HepG2 (cell line): ENCODE data around the gene WDCP. TPM values are rescaled to one million over a fixed set of nuclear protein-coding genes. Genes with fewer than 3 reads are reported as not detected.

Source experiments
- ATAC-seq: fragments of 200-7000 bp; cut with Tn5 transposase; 3 replicates; pipeline ENCODE4 v1.9.1; 2020; ENCODE audit warnings: mild to moderate bottlenecking, moderate library complexity
- BruUV-seq: library from RNA; stranded (reverse); fragments of 400-500 nt; replicated peaks from 2 replicates; lab custom pipeline; 2021; lab: Mats Ljungman, UMichigan
- CTCF ChIA-PET: fragments of 300-600 bp; formaldehyde crosslinking; extraction: SDS; loops from one replicate; lab custom pipeline; 2021; ENCODE audit warnings: low total read pairs, inconsistent platforms, low intra/inter-chr PET ratio; lab: Yijun Ruan, JAX
- POLR2A ChIA-PET: fragments of 350-600 bp; sonication (Branson Sonifier 250); formaldehyde crosslinking; loops from one replicate; lab custom pipeline; 2020; ENCODE audit warnings: antibody characterized with exemption, inconsistent platforms; lab: Yijun Ruan, JAX
- DNase-seq: peaks from one replicate; pipeline ENCODE4 v3.0.0-alpha.2; 2015; ENCODE audit warnings: low spot score
- FAIRE-seq: peaks from 3 replicates; lab custom pipeline; 2011; peaks lifted over from hg19 to GRCh38; lab: Jason Lieb, UNC
- H2AFZ ChIP-seq: one replicate; pipeline ENCODE4 v1.6.1; 2011; ENCODE audit warnings: low read length, inconsistent platforms
- H3K27ac ChIP-seq: fragments of 300-600 bp; 3 replicates; pipeline ENCODE4 v1.8.0; 2011; ENCODE audit warnings: mixed run types, mild to moderate bottlenecking, mixed read lengths, low read length, inconsistent platforms; ENCODE audit not compliant: insufficient read depth; ENCODE audit errors: extremely low read length
- H3K27me3 ChIP-seq, 2 experiments: fragments of 200-600 bp in 1 of 2; 2 replicates in 1 of 2; 3 replicates in 1 of 2; pipeline versions ENCODE4 v1.6.0 to v1.8.0; 2011; ENCODE audit warnings: low read length in 2 of 2, mild to moderate bottlenecking in 2 of 2, moderate library complexity in 2 of 2, inconsistent platforms in 1 of 2; ENCODE audit not compliant: insufficient read depth in 2 of 2, control insufficient read depth in 1 of 2
- H3K36me3 ChIP-seq, 2 experiments: fragments of 200-600 bp in 1 of 2; replicated peaks in 1 of 2; 2 replicates in 1 of 2; 3 replicates in 1 of 2; pipeline versions ENCODE4 v1.5.1 to v1.8.0; 2011; ENCODE audit warnings: low read length in 2 of 2, inconsistent platforms in 1 of 2; ENCODE audit not compliant: insufficient read depth in 2 of 2, control insufficient read depth in 1 of 2
- H3K4me1 ChIP-seq: 2 replicates; pipeline ENCODE4 v1.5.1; 2012; ENCODE audit warnings: low read length, inconsistent platforms; ENCODE audit not compliant: insufficient read depth
- H3K4me2 ChIP-seq: 2 replicates; pipeline ENCODE4 v1.6.0; 2011; ENCODE audit warnings: low read depth, low read length, inconsistent platforms
- H3K4me3 ChIP-seq, 3 experiments: fragments of 200-600 bp in 1 of 3; sonication (generic), shearing (Covaris generic) in 1 of 3; replicated peaks in 1 of 3; 2 replicates each; pipeline ENCODE4 v1.5.1; 2011 to 2016; ENCODE audit warnings: low read length in 3 of 3, inconsistent platforms in 2 of 3, low read depth in 2 of 3, mild to moderate bottlenecking in 2 of 3, control low read depth in 1 of 3, mixed read lengths in 1 of 3; ENCODE audit not compliant: insufficient read depth in 1 of 3
- H3K79me2 ChIP-seq: one replicate; pipeline ENCODE4 v1.6.1; 2011; ENCODE audit warnings: low read length, inconsistent platforms; ENCODE audit not compliant: insufficient read depth
- H3K9ac ChIP-seq: 2 replicates; pipeline ENCODE4 v1.6.0; 2011; ENCODE audit warnings: mild to moderate bottlenecking, low read depth, low read length, inconsistent platforms; ENCODE audit not compliant: insufficient read depth
- H3K9me3 ChIP-seq: 2 replicates; pipeline ENCODE4 v1.5.1; 2012; ENCODE audit warnings: mild to moderate bottlenecking, low read length
- H4K20me1 ChIP-seq: 2 replicates; pipeline ENCODE4 v1.6.0; 2011; ENCODE audit warnings: inconsistent platforms, mild to moderate bottlenecking, low read length, moderate library complexity; ENCODE audit not compliant: insufficient read depth
- BCL3 ChIP-seq: sonication (generic); formaldehyde crosslinking; IDR thresholded peaks from 2 replicates; pipeline ENCODE4 v1.5.1; 2020; ENCODE audit warnings: mild to moderate bottlenecking, missing genetic modification reagents, moderate library complexity
- ZFP37 ChIP-seq: sonication (generic); formaldehyde crosslinking; IDR thresholded peaks from 2 replicates; pipeline ENCODE4 v1.4.0; 2020; ENCODE audit warnings: missing genetic modification reagents, borderline replicate concordance
- ZNF770 ChIP-seq: sonication (generic); formaldehyde crosslinking; IDR thresholded peaks from 2 replicates; pipeline ENCODE4 v1.5.0; 2020; ENCODE audit warnings: mild to moderate bottlenecking, missing genetic modification reagents
- WGBS: methylation state at CpG from one replicate; pipeline ENCODE4 v1.1.6; 2017; ENCODE audit warnings: low lambda C conversion rate; 5-methylcytosine and 5-hydroxymethylcytosine counted together
- in situ Hi-C: cut with HindIII; loops from 2 replicates; pipeline ENCODE4 v1.10.0; 2017; ENCODE audit warnings: low pct_unique_long_range_greater_than_20kb; ENCODE audit not compliant: extremely low pct_ligation_motif_present
- intact Hi-C: fragments of 100-400 bp; cut with micrococcal nuclease; formaldehyde crosslinking; loops from one replicate; pipeline ENCODE4 v1.10.0; 2022; ENCODE audit not compliant: unreplicated experiment
- polyA plus RNA-seq, 8 experiments: library from polyadenylated mRNA; depleted of rRNA in 3 of 8; stranded (reverse) in 7 of 8; unstranded in 1 of 8; fragments of >200 nt; fragmentation: Illumina TruSeq in 4 of 8; extraction: Trizol in 4 of 8; gene quantifications; 2 replicates each; pipeline versions ENCODE4 v1.2.1 to v1.2.3, GENCODE V29; 2011 to 2016; ENCODE audit warnings: low read depth in 4 of 8, missing spikeins in 1 of 8, mixed read lengths in 1 of 8; ENCODE audit not compliant: insufficient read depth in 1 of 8
- total RNA-seq, 5 experiments: library from RNA; depleted of rRNA; stranded (reverse); fragments of >200 nt; fragmentation: Illumina TruSeq; extraction: Trizol; gene quantifications; 2 replicates each; pipeline ENCODE4 v1.2.3, GENCODE V29; 2016; ENCODE audit warnings: low read depth in 1 of 5

The WDCP gene
- total and polyA plus RNA-seq, 2 of the 13 experiments (the other 11 are each of a cell fraction or from before 2014, with no cell fraction given): 17.4 to 22.6 TPM

- no peak for TF ChIP-seq ZFP37 (CRISPR knock-in tag)
- TF ChIP-seq, all 625 proteins: peak for 416
Observed at GRCh38 chr2:24075915-24076848, 29.0 kb upstream of the WDCP start, which contains the start of gene SF3B6 (continued).

GRCh38 chr2:24075259-24075658 lies 28.1 kb upstream of the WDCP start:
- DNase-seq (no peak), FAIRE-seq (no peak), ATAC-seq (no peak)
- Histone ChIP-seq H3K4me1 (peaks cover 15% of the 10 kb centered on the region), H3K9me3 (no peaks in the 10 kb centered on the region), H3K36me3 (peaks cover 6 to 25% of the 10 kb centered on the region in 2 experiments), H3K9ac (peak overlapping the region; percentile 85), H3K27me3 (no peaks in the 10 kb centered on the region; a peak in 1 of 5 replicates), H4K20me1 (no peaks in the 10 kb centered on the region), H3K4me3 (peak overlapping the region; percentile 76 to 100 (median 94)), H3K4me2 (peak overlapping the region; percentile 72), H2AFZ (no peak overlapping the region), H3K79me2 (peaks cover 28% of the 10 kb centered on the region), H3K27ac (peak overlapping the region; percentile 59)
- intact Hi-C loops (no loop called here), in situ Hi-C loops (no loop called here)
- no TSS peak for BruUV-seq
- TF ChIP-seq ZNF770 (CRISPR knock-in tag) (peak; percentile 66; the same call in 1 of the 2 replicates), BCL3 (CRISPR knock-in tag) (no peak)
- ChIA-PET CTCF (interaction anchor here (2.3 kb wide), 1 partner anchor 89 kb away, joined by 10 read pairs; no protein-coding TSS in a partner anchor), POLR2A (interaction anchor here (1.6 to 2.6 kb wide), 3 partner anchors 9 to 60 kb away, joined by 4 to 38 read pairs (median 17); partner anchors contain the start of gene TP53I3)
- 42% methylated on average over 5 of the region's 5 CpGs for WGBS
